ENCODE measurements around the gene PASK. TPM values are rescaled to one million over a fixed set of nuclear protein-coding genes. Genes with fewer than 3 reads are reported as not detected.

PASK gene
- total RNA-seq, 1 donor from 2014 or later = 64.2 TPM

GRCh38 chr2:241194811-241195210 is 45.5 kb upstream of the PASK start:
- TF ChIP-seq CTCF (conservative IDR thresholded peaks at IDR 0.05) = no peak
- Mint-ChIP-seq H3K4me3 (no peak overlapping the region), H3K27ac (ENCODE audit: unreplicated experiment) (no peak overlapping the region), H3K4me1 (peaks cover 4% of the 10 kb centered on the region), H3K9me3 (no peaks in the 10 kb centered on the region), H3K36me3 (ENCODE audit: low read depth) (no peaks in the 10 kb centered on the region), H3K27me3 (ENCODE audit: low read depth) (no peaks in the 10 kb centered on the region)
- no peak for DNase-seq (ENCODE audit: low read depth, low spot score)

GRCh38 chr2:241193271-241193670 is 44.0 kb upstream of the PASK start:
- TF ChIP-seq CTCF (conservative IDR thresholded peaks at IDR 0.05) = no peak

GRCh38 chr2:241191081-241191480 is 41.8 kb upstream of the PASK start:
- H3K9me3 Mint-ChIP-seq = no peaks in the 10 kb centered on the region
- H3K27me3 Mint-ChIP-seq (ENCODE audit: low read depth) = no peaks in the 10 kb centered on the region
- H3K4me3 Mint-ChIP-seq = no peak overlapping the region
- no peak overlapping the region for H3K27ac Mint-ChIP-seq (ENCODE audit: unreplicated experiment)
- H3K4me1 Mint-ChIP-seq = no peaks in the 10 kb centered on the region
- no peak for TF ChIP-seq CTCF (conservative IDR thresholded peaks at IDR 0.05)
- no peaks in the 10 kb centered on the region for H3K36me3 Mint-ChIP-seq (ENCODE audit: low read depth)
- DNase-seq (ENCODE audit: low read depth, low spot score) = no peak

More at GRCh38 chr2:241193271-241193670, 44.0 kb upstream of the PASK start:
- no peak overlapping the region for H3K27ac Mint-ChIP-seq (ENCODE audit: unreplicated experiment)
- H3K27me3 Mint-ChIP-seq (ENCODE audit: low read depth) = no peaks in the 10 kb centered on the region
- H3K4me1 Mint-ChIP-seq = peaks cover 4% of the 10 kb centered on the region
- no peaks in the 10 kb centered on the region for H3K9me3 Mint-ChIP-seq
- no peak overlapping the region for H3K4me3 Mint-ChIP-seq
- no peaks in the 10 kb centered on the region for H3K36me3 Mint-ChIP-seq (ENCODE audit: low read depth)
- DNase-seq (ENCODE audit: low read depth, low spot score) = no peak

GRCh38 chr2:241190291-241190981 is 41.2 kb upstream of the PASK start:
- Mint-ChIP-seq H3K9me3 (no peaks in the 10 kb centered on the region), H3K4me3 (no peak overlapping the region), H3K27me3 (ENCODE audit: low read depth) (no peaks in the 10 kb centered on the region), H3K36me3 (ENCODE audit: low read depth) (no peaks in the 10 kb centered on the region), H3K4me1 (no peaks in the 10 kb centered on the region), H3K27ac (ENCODE audit: unreplicated experiment) (no peak overlapping the region)
- no peak for DNase-seq (ENCODE audit: low read depth, low spot score)
- no peak for TF ChIP-seq CTCF (conservative IDR thresholded peaks at IDR 0.05)

- H3K36me3 Mint-ChIP-seq (ENCODE audit: low read depth) = no peaks in the 10 kb centered on the region
- no peak for DNase-seq (ENCODE audit: low read depth, low spot score)
- H3K4me1 Mint-ChIP-seq = no peaks in the 10 kb centered on the region
- no peak overlapping the region for H3K4me3 Mint-ChIP-seq
- no peaks in the 10 kb centered on the region for H3K27me3 Mint-ChIP-seq (ENCODE audit: low read depth)
- no peaks in the 10 kb centered on the region for H3K9me3 Mint-ChIP-seq
- no peak overlapping the region for H3K27ac Mint-ChIP-seq (ENCODE audit: unreplicated experiment)
- no peak for TF ChIP-seq CTCF (conservative IDR thresholded peaks at IDR 0.05)
These were observed 40.6 kb upstream of the PASK start for GRCh38 chr2:241189856-241190201.
